ENCODE data around the gene RHBDL3. TPM values are rescaled to one million over a fixed set of nuclear protein-coding genes. Genes with fewer than 3 reads are reported as not detected.

Gene RHBDL3
- polyA plus RNA-seq, 1 experiment = 0.06 TPM

DNA sequence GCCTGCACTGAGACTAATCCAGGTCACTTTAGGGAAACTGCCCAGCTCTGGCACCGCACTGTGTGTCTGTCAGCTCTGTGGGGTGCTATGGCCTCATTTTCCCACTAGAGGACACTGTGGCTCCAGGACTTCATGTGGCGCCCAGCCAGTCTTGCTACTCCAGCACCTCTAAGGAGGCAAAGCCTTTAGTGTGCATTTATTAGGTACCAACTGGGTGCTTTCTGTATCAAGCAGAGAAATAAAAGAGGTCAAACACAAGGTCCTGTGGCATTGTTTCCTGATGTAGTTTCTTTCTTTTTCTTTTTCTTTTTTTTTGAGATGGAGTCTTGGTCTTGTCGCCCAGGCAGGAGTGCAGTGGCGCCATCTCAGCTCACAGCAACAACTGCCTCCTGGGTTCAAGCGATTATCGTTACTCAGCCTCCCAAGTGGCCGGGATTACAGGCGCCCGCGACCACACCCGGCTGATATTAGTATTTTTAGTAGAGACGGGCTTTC is 12.5 kb upstream of the RHBDL3 start:
- POLR2A ChIA-PET = interaction anchor here (0.6 kb wide), 3 partner anchors 32 to 144 kb away, joined by 4 to 8 read pairs (median 4); no protein-coding TSS in a partner anchor
- H3K4me3 ChIP-seq (ENCODE audit: low read depth, low read length) = no peak overlapping the region

DNA sequence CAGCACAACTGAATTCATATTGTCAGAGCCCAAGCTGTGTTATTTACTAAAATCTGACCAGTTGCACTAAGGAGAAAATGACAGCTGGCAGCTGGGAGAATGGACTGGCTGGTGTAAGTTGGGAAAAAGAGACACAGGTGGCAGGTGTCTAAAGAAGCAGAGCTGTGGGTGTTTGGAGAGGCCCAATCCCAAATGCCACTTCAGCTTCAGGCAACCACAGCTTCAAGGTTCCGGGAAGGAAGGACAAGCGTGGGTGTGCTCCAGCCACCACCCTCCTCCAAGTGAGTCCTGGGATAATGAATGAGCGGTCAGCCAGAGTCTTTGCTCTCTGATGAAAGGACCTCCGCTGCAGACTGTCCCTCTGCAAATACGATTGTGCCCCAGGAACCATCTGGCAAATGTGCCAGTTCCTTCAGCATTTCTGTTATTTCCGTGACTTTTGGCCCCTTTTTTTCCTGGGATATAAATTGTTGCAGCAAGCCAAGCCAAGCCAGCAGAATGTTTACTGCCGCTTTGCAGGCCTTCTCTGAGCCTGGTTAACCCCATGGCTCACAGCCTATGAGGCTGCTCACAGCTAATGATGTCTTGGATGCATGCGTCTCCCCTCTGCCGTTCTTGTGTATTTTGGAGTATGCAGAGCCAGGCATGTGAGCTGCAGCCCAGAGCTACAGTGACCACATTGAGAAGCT is 9.5 kb upstream of the RHBDL3 start:
- CTCF ChIA-PET = interaction anchor here (0.7 to 2.8 kb wide), 3 partner anchors 11 to 66 kb away, joined by 4 to 23 read pairs (median 5); no protein-coding TSS in a partner anchor
- no peak for DNase-seq (ENCODE audit: low read depth, low spot score)
- peaks cover 2% of the 10 kb centered on the region for H3K27me3 ChIP-seq (ENCODE audit: control insufficient read depth, insufficient read depth, low read length)
- TF ChIP-seq, protein P1, sequence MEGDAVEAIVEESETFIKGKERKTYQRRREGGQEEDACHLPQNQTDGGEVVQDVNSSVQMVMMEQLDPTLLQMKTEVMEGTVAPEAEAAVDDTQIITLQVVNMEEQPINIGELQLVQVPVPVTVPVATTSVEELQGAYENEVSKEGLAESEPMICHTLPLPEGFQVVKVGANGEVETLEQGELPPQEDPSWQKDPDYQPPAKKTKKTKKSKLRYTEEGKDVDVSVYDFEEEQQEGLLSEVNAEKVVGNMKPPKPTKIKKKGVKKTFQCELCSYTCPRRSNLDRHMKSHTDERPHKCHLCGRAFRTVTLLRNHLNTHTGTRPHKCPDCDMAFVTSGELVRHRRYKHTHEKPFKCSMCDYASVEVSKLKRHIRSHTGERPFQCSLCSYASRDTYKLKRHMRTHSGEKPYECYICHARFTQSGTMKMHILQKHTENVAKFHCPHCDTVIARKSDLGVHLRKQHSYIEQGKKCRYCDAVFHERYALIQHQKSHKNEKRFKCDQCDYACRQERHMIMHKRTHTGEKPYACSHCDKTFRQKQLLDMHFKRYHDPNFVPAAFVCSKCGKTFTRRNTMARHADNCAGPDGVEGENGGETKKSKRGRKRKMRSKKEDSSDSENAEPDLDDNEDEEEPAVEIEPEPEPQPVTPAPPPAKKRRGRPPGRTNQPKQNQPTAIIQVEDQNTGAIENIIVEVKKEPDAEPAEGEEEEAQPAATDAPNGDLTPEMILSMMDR (IDR thresholded peaks at IDR 0.05; ENCODE audit: low read depth, low read length) = no peak
- no peaks in the 10 kb centered on the region for H3K9me3 ChIP-seq (ENCODE audit: control insufficient read depth, insufficient read depth, low read length)
- POLR2A ChIA-PET = no interaction called here
- H3K4me3 ChIP-seq (ENCODE audit: low read depth, low read length) = no peak overlapping the region
- no peak overlapping the region for H3K27ac ChIP-seq (ENCODE audit: low read depth, low read length)

More for the DNA sequence above, 12.5 kb upstream of the RHBDL3 start:
- no peaks in the 10 kb centered on the region for H3K9me3 ChIP-seq (ENCODE audit: control insufficient read depth, insufficient read depth, low read length)
- DNase-seq (ENCODE audit: low read depth, low spot score) = no peak
- H3K27me3 ChIP-seq (ENCODE audit: control insufficient read depth, insufficient read depth, low read length) = no peaks in the 10 kb centered on the region
- CTCF ChIA-PET = interaction anchor here (0.6 to 4.4 kb wide), 8 partner anchors 10 to 119 kb away, joined by 3 to 51 read pairs (median 3); no protein-coding TSS in a partner anchor
- H3K27ac ChIP-seq (ENCODE audit: low read depth, low read length) = no peak overlapping the region
- TF ChIP-seq, protein P1 (IDR thresholded peaks at IDR 0.05; ENCODE audit: low read depth, low read length) = peak; percentile 100

DNA sequence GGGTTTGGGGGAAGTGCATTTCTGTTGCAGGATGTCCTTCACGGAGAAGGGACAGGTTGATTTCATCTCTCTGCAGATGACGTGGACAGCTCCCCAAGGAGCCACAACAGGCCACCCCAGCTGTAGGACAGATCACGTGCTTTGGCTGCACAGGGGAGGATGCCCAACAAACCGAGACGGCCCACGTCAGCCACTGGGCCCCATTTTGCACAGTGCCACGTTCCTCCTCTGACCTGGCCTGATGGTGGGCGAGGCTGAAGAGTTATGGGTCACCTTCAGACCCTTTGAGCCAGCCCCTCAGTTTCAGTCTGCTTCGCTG is 9.0 kb upstream of the RHBDL3 start:
- peaks cover 7% of the 10 kb centered on the region for H3K27me3 ChIP-seq (ENCODE audit: control insufficient read depth, insufficient read depth, low read length)
- TF ChIP-seq, protein P1 (IDR thresholded peaks at IDR 0.05; ENCODE audit: low read depth, low read length) = no peak
- ChIA-PET CTCF (interaction anchor here (2.8 kb wide), 1 partner anchor 63 kb away, joined by 23 read pairs; no protein-coding TSS in a partner anchor), POLR2A (no interaction called here)
- no peak overlapping the region for H3K27ac ChIP-seq (ENCODE audit: low read depth, low read length)
- H3K4me3 ChIP-seq (ENCODE audit: low read depth, low read length) = no peak overlapping the region
- H3K9me3 ChIP-seq (ENCODE audit: control insufficient read depth, insufficient read depth, low read length) = no peaks in the 10 kb centered on the region
- DNase-seq (ENCODE audit: low read depth, low spot score) = no peak

DNA sequence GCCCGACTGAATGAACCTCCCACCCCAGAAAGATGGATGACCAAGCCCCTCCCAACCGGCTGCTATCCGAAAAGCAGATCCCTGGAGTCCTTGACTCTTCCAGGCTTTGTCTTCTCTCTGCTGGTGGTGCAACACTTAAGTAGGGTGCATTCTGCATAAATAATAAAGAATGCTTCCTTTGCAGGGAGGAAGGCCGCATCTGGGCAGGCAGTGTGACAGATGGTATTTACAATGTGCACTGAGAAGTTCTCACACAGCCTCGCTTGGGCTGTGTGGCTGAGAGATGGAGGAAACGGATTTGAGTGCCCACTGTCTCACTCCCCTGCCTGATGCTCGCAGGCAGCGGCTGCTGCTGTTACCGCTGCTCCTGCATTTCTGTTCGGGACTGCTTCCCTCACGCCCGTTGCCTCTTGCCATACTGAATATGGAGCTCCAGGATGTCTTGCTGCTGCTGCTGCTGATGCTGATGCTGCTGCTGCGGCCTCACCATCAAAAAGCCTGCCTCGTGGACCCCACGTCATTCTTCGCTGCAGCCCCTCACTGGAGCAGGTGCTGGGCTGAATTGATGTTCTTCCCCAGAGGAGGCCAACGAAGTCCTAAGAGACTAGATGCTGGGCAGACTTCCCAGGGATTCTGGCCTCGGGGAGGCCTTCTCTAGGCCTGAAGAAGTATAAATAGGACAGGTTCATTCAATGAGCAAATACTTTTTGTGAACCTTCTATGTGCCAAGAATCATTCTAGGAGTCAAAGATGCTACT is 7.1 kb upstream of the RHBDL3 start:
- CTCF ChIA-PET = interaction anchor here (0.6 kb wide), 1 partner anchor 61 kb away, joined by 3 read pairs; no protein-coding TSS in a partner anchor
- no peak overlapping the region for H3K27ac ChIP-seq (ENCODE audit: low read depth, low read length)
- no peak overlapping the region for H3K4me3 ChIP-seq (ENCODE audit: low read depth, low read length)
- no peak for DNase-seq (ENCODE audit: low read depth, low spot score)
- H3K27me3 ChIP-seq (ENCODE audit: control insufficient read depth, insufficient read depth, low read length) = peaks cover 19% of the 10 kb centered on the region
- TF ChIP-seq, protein P1 (IDR thresholded peaks at IDR 0.05; ENCODE audit: low read depth, low read length) = no peak
- no peaks in the 10 kb centered on the region for H3K9me3 ChIP-seq (ENCODE audit: control insufficient read depth, insufficient read depth, low read length)
- POLR2A ChIA-PET = no interaction called here
